Measurements from ENCODE around the gene ARHGEF16.

The ARHGEF16 gene

GRCh38 chr1:3453203-3453761 lies 1.2 kb upstream of the ARHGEF16 start:
- DNase-seq, result peak; percentile 91
- peaks cover 15% of the 10 kb centered on the region for H3K27me3 Mint-ChIP-seq (ENCODE audit: low read depth, poor library complexity)
- H3K27ac Mint-ChIP-seq, result no peak overlapping the region
- no peaks in the 10 kb centered on the region for H3K36me3 Mint-ChIP-seq (ENCODE audit: low read depth)
- peaks cover 14% of the 10 kb centered on the region for H3K9me3 Mint-ChIP-seq
- H3K4me1 Mint-ChIP-seq, result peaks cover 23% of the 10 kb centered on the region
- TF ChIP-seq CTCF (IDR thresholded peaks at IDR 0.05), result peak; percentile 97
- H3K4me3 Mint-ChIP-seq, result peak overlapping the region; percentile 34

GRCh38 chr1:3454811-3455618 lies 550 bp downstream of the ARHGEF16 start:
- Mint-ChIP-seq H3K4me1 (peaks cover 41% of the 10 kb centered on the region), H3K27me3 (ENCODE audit: low read depth, poor library complexity) (peaks cover 11% of the 10 kb centered on the region), H3K9me3 (peaks cover 10% of the 10 kb centered on the region), H3K27ac (no peak overlapping the region), H3K36me3 (ENCODE audit: low read depth) (no peaks in the 10 kb centered on the region), H3K4me3 (peak overlapping the region; percentile 82)
- DNase-seq, result peak; percentile 84
- TF ChIP-seq CTCF (IDR thresholded peaks at IDR 0.05), result no peak

- H3K27me3 Mint-ChIP-seq (ENCODE audit: low read depth, poor library complexity), result peaks cover 4% of the 10 kb centered on the region
- H3K9me3 Mint-ChIP-seq, result peaks cover 1% of the 10 kb centered on the region
- no peak overlapping the region for H3K27ac Mint-ChIP-seq
- no peak for TF ChIP-seq CTCF (IDR thresholded peaks at IDR 0.05)
- H3K4me3 Mint-ChIP-seq, result peak overlapping the region; percentile 82
- no peak for DNase-seq
- H3K36me3 Mint-ChIP-seq (ENCODE audit: low read depth), result no peaks in the 10 kb centered on the region
- H3K4me1 Mint-ChIP-seq, result peaks cover 49% of the 10 kb centered on the region
Measured at GRCh38 chr1:3455670-3456448, 1.4 kb downstream of the ARHGEF16 start.

- peaks cover 54% of the 10 kb centered on the region for H3K4me1 Mint-ChIP-seq
- TF ChIP-seq CTCF (IDR thresholded peaks at IDR 0.05), result no peak
- no peaks in the 10 kb centered on the region for H3K27me3 Mint-ChIP-seq (ENCODE audit: low read depth, poor library complexity)
- H3K36me3 Mint-ChIP-seq (ENCODE audit: low read depth), result no peaks in the 10 kb centered on the region
- H3K27ac Mint-ChIP-seq, result no peak overlapping the region
- no peak for DNase-seq
- H3K9me3 Mint-ChIP-seq, result no peaks in the 10 kb centered on the region
- H3K4me3 Mint-ChIP-seq, result no peak overlapping the region
Measured at GRCh38 chr1:3456449-3456963, 2.0 kb downstream of the ARHGEF16 start.

DNA sequence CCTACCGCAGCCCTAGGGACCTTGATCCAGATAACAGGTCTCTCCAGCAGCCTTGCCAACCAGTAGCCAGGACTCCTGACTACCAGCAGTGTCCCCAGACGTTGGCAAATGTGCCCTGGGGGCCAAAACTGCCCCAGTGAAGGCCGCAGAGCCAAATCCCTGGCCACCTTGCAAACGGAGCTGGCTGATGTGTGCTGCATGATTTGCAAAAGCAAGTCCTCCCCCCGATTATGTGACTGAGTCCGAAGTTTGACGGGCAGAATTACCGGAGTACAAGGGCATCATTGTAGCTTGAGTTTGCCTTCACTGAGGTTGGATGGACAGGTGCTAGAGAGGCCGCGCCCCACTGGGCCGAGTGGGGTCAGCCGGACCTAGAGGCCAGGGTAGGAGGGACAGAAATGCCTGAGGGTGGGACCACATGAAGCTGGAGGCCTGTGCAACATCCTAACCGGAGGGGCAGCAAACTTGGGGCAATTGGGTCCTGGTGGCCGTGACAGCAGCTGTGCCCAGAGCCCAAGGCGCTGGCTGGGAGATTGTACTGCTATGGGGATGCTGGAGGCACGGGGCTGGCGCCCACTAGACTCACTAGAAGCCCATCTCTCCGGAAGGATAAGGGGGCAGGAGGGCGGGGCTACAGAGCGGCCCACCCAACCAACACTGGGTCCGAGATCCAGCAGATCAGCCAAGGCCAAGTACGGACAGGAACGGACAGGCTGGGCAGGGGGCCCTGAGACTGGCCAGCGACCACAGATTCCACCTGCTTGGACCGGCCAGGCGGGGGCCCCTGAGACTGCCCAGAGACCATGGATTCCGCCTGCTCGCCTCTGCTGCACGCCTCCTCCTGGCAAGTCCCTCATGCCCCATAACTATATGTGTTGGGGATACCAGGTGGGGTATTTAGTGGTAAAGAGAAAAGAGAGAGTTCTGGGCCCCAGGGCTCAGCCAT lies 2.8 kb downstream of the ARHGEF16 start:
- no peak for DNase-seq
- H3K4me1 Mint-ChIP-seq, result peaks cover 54% of the 10 kb centered on the region
- no peaks in the 10 kb centered on the region for H3K9me3 Mint-ChIP-seq
- no peak overlapping the region for H3K4me3 Mint-ChIP-seq
- H3K27ac Mint-ChIP-seq, result no peak overlapping the region
- no peaks in the 10 kb centered on the region for H3K36me3 Mint-ChIP-seq (ENCODE audit: low read depth)
- H3K27me3 Mint-ChIP-seq (ENCODE audit: low read depth, poor library complexity), result no peaks in the 10 kb centered on the region
- no peak for TF ChIP-seq CTCF (IDR thresholded peaks at IDR 0.05)

Data from nephron progenitor cell (in vitro differentiated cells).